ENCODE data around the gene FDX2.
"Not testable (repeated sequence)": the region's sequence is repeated elsewhere in the genome, so short reads cannot be mapped to it uniquely, and the experiment has no call there.

FDX2 gene

GRCh38 chr19:10315335-10316214, at the start of gene FDX2:
FDX2 (minus strand) TSS chr19:10316015; CDS start chr19:10315996, 19 bp downstream.
- peak; percentile 82 to 90 for DNase-seq (ENCODE audit: extremely low read depth in 1 of 2, low read depth in 1 of 2)

GRCh38 chr19:10365518-10365917, 49.7 kb upstream of the FDX2 start:
- DNase-seq (ENCODE audit: extremely low read depth in 1 of 2, low read depth in 1 of 2) = no peak

- DNase-seq (ENCODE audit: extremely low read depth in 1 of 2, low read depth in 1 of 2) = no peak
Observed at GRCh38 chr19:10364644-10365043, 48.8 kb upstream of the FDX2 start.

GRCh38 chr19:10363789-10364281, 48.0 kb upstream of the FDX2 start:
- DNase-seq (ENCODE audit: extremely low read depth in 1 of 2, low read depth in 1 of 2) = no peak

GRCh38 chr19:10362259-10362658, 46.4 kb upstream of the FDX2 start:
- no peak for DNase-seq (ENCODE audit: extremely low read depth in 1 of 2, low read depth in 1 of 2)

GRCh38 chr19:10361569-10362011, 45.8 kb upstream of the FDX2 start:
- DNase-seq (ENCODE audit: extremely low read depth in 1 of 2, low read depth in 1 of 2) = no peak

GRCh38 chr19:10356431-10356830, 40.6 kb upstream of the FDX2 start:
- DNase-seq (ENCODE audit: extremely low read depth in 1 of 2, low read depth in 1 of 2) = no peak

GRCh38 chr19:10353793-10354391, 38.1 kb upstream of the FDX2 start:
- DNase-seq (ENCODE audit: extremely low read depth in 1 of 2, low read depth in 1 of 2) = no peak

- DNase-seq (ENCODE audit: extremely low read depth in 1 of 2, low read depth in 1 of 2) = no peak
Observed at GRCh38 chr19:10352764-10353671, 37.2 kb upstream of the FDX2 start.

- DNase-seq (ENCODE audit: extremely low read depth in 1 of 2, low read depth in 1 of 2) = no peak
Observed at GRCh38 chr19:10346509-10346908, 30.7 kb upstream of the FDX2 start.

- no peak for DNase-seq (ENCODE audit: extremely low read depth in 1 of 2, low read depth in 1 of 2)
Observed at GRCh38 chr19:10344780-10345179, 29.0 kb upstream of the FDX2 start.

GRCh38 chr19:10343495-10343894, 27.7 kb upstream of the FDX2 start:
- DNase-seq (ENCODE audit: extremely low read depth in 1 of 2, low read depth in 1 of 2) = no peak

- DNase-seq (ENCODE audit: extremely low read depth in 1 of 2, low read depth in 1 of 2) = no peak
Observed at GRCh38 chr19:10339977-10340376, 24.2 kb upstream of the FDX2 start.

GRCh38 chr19:10339380-10339960, 23.7 kb upstream of the FDX2 start, which contains the start of gene ICAM3:
ICAM3 (minus strand) TSS chr19:10339624; CDS start chr19:10339614, 10 bp downstream.
- peak in 1 of 2 donors; percentile 50 for DNase-seq (ENCODE audit: extremely low read depth in 1 of 2, low read depth in 1 of 2)

- DNase-seq (ENCODE audit: extremely low read depth in 1 of 2, low read depth in 1 of 2) = no peak
Observed at GRCh38 chr19:10338940-10339339, 23.1 kb upstream of the FDX2 start.

- not testable (repeated sequence) for DNase-seq (ENCODE audit: extremely low read depth in 1 of 2, low read depth in 1 of 2)
Observed at GRCh38 chr19:10336725-10337124, 20.9 kb upstream of the FDX2 start.

GRCh38 chr19:10335352-10335985, 19.7 kb upstream of the FDX2 start:
- DNase-seq (ENCODE audit: extremely low read depth in 1 of 2, low read depth in 1 of 2) = no peak

GRCh38 chr19:10334588-10335351, 19.0 kb upstream of the FDX2 start:
- DNase-seq (ENCODE audit: extremely low read depth in 1 of 2, low read depth in 1 of 2) = no peak
